ENCODE data around the gene MROH7.

The MROH7 gene

DNA sequence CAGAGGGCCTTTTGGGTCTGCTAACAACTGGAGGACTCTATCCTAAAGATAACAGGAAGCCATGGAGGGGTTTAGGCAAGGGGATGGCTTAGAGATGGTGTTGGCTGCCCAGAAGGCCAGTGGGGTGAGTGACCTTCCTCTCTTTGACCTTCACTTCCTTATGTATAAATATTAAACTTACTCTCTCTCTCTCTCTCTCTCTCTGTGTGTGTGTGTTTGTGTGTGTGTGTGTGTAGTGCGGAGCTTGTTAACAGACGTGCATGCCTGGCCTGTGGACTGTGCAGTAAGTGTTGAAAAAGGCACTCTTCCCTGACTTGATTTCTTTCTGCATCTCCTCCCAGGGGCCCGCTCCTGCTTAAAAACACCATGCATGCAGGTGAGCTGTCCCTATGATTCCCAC lies 10.0 kb downstream of the MROH7 start:
- DNase-seq (ENCODE audit: low read depth): no peak

DNA sequence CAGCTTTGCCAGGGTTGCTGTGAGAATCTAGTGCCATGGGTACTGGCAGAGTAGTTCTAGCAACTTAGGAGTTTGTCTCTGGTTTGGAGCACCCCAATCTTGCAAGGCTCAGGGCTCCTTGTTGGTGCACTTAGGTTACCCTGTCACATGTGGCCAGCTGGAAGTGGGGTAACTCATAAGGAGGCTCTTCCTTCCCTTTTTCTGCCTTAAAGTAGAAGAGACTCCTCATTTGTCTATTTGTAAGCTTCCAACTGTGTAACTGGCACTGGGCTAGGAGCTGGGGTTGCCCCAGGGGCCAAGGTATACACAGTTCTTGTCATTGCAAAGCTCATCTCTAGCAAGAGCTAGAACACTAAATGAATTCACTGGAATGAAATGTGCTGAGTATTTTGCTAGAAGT lies 10.6 kb downstream of the MROH7 start:
- DNase-seq (ENCODE audit: low read depth): no peak

DNA sequence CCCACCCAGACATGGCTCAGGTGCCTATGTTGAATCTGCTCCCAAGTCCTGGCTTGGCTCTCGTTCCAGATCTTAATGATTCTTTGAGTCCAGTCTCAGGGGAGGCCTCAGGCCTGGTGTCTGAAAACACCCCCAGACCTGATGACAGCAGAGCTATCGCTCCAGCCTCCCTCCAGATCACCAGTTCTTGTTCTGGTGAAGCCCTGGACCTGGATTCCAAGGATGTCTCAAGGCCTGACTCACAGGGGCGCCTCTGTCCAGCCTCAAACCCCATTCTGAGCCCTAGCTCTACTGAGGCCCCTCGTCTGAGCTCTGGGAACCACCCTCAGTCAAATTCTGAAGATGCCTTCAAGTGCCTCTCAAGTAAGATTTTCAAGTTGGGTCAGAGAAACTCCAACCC lies 11.4 kb downstream of the MROH7 start:
- no peak for DNase-seq (ENCODE audit: low read depth)

DNA sequence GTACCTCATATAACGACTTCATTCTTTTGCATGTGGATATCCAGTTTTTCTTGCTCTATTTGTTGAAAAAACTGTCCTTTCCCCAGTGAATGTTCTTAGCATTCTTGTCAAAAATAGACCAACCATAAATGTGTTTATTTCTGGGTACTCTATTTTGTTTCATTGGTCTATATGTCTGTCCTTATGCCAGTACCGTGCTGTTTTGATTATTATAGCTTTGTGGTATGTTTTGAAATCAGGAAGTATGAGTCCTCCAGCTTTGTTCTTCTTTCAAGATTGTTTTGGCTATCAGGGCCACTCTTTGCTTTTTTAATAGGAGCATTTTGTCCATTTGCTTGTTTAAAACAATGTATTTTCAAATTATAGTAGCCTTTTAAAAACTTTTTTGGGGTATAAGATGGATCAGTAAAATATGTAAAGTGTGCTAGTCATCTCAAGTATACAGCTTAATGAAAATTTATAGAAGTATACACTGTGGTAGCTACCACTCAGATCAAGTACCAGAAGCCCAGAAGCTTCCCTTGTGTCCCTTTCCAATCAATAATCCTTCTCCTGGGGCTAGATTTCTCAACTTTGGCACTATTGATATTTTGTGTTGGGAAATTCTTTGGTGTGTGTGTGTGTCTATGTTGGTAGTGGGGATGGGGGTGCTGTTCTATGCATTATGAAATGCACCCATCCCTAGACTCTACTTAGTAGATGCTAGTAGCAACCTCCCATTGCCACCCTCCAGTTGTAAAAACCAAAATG lies 16.8 kb downstream of the MROH7 start:
- DNase-seq (ENCODE audit: low read depth): no peak

DNA sequence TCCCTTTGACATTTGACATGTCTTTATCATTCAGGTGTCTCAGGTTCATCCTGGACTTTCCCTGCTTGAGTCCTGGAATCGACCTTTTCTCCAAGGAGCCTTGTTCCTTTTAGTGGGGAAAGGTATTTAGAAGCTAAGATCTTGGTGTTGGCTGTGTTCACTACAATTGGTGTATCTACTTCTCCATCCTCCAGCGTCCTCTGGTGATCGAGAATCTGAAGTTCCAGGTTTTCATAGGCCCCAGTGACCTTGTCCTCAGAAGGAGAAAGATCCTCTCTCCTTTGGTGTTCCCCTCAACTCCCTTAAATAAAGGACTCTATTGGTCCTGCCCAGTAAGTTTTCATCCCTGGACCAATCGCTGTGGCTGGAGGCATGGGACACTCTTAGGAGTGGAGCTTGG lies 22.1 kb downstream of the MROH7 start:
- no peak for DNase-seq (ENCODE audit: low read depth)

DNA sequence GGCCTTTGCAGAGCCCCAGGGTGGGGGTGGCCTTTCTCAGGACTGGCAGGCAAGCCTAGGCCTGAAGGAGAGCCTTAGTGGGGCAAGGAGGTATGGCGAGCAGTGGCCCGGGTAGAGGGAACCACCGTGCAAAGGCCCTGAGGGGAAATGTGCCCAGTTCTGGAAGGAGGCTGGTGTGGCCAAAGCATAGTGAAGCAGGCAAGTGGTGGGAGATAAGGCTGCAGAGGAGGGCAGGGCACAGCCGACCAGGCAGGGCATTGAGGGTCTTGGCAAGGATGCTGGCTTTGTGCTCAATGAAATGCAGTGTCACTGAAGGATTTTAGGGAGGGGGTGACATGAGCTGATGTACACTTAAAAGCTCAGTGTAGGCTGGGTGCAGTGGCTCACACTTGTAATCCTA lies 22.8 kb downstream of the MROH7 start:
- no peak for DNase-seq (ENCODE audit: low read depth)

DNA sequence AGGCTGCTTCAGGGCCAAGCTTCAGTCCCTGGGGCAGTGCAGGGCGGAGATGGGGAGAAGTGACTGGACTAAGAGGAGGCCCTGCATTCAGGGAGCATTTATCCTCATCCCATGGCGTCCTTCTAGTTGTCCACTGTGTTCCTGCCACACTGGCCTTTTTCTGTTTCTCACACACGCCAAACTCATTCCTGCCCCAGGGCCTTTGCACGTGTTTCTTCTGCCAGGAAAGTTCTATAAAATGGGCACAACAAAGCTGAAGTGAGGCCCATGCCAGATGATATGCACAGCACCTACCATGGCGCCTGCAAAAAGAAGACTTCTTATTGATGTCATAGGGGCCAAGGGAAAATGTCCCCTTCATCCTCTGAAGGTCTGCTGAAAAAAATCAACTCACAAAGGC lies 24.3 kb downstream of the MROH7 start:
- DNase-seq (ENCODE audit: low read depth): no peak

DNA sequence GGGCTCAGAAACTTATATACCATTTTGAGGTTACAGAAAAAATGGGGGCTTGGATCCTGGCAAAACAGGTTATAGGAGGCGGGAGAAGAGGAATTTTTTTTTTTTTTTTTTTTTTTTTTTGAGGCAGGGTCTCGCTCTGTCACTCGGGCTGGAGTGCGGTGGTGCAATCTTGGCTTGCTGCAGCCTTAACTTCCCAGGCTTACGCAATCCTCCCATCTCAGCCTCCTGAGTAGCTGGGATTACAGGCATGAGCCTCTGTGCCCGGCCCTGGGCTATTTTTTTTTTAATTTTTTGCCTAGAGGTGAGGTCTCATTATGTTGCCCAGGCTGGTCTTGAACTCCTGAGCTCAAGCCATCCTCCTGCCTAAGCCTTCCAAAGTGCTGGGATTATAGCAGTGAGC lies 24.7 kb downstream of the MROH7 start:
- DNase-seq (ENCODE audit: low read depth): no peak

DNA sequence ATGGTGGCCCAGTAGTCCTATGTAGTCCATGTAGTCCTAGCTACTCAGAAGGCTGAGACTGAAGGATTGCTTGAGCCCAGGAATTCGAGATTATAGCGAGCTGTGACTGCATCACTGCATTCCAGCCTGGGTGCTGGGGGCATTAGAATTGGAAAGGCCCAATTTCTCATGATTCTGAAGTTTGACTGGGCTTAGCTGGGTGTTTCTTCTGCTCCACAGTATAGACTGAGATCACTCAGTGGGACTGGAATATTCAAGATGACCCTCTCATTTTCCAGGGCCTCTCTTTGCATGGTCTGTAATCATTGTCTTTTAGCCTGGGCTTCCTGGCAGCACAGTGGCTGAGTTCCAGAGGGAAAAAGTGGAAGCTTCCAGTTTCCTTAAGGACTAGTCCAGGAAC lies 26.2 kb downstream of the MROH7 start:
- no peak for DNase-seq (ENCODE audit: low read depth)

DNA sequence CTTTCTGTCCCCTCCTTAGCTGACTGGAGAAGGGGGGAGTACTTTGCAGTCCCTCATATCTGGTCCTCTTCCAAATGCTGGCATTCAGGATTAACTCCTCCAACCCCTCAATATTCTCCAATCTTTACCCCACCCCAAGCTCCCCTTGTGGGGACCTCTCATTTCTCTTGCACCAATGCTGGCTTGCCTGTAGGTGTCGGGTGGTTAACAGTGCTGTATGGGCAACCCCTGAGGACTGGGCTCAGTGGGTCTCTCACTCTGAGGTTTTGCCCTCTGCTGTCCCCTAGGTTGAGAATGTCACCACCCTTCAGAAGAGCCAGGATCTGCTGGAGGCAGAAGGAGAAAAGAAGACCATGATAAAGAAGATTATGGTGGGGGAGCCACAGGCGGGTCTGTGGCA lies 27.0 kb downstream of the MROH7 start:
- no peak for DNase-seq (ENCODE audit: low read depth)

DNA sequence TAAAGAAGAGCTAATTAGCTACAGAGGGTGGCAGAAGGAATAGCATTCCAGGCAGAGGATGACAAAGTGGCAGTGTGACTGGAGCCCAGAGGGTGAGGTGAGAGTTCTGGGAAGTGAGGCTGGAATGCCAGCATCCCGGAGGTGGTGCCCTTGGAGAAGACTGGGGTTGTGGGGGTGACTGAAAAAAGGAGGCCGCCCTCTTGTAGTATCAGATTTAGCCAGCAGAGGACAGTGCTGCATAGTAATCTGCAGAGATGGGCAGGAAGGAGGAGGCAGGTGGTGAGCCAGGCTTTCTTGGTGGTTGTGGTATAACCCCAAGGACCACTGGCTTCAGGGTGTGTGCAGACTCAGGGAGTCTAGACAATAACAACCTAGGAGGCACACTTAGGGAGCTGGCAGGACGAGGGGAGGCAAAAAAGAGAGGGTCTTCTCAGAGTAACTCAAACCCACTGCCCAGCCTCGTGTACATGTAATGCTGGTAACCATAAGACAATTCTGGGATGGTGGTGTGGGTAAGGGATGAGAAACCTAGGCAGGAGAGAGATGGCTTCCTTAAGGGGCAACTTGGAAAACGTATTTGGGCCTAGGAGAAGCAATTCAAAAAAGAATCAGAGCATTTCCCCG lies 30.5 kb downstream of the MROH7 start:
- peak; percentile 49 for DNase-seq (ENCODE audit: low read depth)

DNA sequence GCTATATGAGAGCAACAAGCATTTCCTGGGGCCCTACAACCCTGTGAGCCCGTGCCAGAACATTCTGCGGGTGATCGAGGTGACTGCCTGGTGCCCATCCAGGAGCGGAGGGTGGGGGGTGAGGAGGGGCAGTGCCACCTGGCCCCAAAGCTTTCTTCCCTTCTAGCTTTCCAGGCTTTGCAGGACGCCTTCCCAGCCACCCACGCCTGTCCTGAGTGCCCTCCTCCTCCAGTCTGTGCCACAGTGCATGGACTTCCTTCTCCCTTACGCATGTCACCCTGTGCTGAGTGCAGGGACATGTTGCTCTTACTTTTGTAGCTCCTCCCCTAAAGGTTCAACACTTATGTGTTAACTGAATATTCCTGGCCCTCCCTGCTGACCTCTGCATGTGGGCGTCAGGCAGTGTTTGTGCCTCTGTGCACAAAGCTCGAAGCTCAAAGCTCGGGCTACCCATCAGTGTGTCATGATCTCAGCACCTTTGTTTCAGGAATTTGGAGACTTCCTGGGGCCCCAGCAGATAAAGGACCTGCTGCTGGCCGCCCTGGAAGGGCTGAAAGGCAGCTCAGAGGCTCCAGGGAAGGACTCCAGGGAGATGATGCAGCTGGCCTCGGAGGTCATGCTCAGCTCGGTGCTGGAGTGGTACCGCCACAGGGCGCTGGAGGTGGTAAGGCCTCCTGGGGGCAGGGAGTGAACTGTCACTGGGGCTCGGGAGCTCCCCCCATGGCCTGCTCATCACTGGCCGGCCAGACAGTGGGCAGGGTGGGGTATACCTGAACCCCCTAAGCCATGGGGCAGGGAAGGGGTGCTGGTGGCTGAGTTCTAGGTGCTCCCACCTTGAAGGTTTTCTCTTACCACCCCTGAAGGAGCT lies 37.4 kb downstream of the MROH7 start:
- no peak for DNase-seq (ENCODE audit: low read depth)

DNA sequence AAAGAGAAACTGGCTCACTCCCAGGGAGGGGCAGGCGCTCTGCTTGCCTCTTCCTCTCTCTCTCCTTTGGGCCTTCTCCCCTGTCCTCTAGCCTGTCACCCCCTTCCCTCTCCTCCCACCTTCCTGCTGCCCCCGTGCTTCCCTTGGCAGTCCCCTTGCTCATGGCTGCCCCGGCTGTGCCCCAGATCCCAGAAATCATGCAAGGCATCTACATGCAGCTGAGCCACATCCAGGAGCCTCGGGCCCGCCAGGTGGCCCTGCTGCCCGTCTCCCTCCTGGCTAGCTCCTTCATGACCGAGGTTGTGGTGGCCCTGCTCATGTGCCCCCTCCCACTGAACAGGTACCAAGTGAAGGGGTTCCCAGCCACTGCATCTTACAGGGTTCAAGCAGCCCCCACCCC lies 38.1 kb downstream of the MROH7 start:
- no peak for DNase-seq (ENCODE audit: low read depth)

DNA sequence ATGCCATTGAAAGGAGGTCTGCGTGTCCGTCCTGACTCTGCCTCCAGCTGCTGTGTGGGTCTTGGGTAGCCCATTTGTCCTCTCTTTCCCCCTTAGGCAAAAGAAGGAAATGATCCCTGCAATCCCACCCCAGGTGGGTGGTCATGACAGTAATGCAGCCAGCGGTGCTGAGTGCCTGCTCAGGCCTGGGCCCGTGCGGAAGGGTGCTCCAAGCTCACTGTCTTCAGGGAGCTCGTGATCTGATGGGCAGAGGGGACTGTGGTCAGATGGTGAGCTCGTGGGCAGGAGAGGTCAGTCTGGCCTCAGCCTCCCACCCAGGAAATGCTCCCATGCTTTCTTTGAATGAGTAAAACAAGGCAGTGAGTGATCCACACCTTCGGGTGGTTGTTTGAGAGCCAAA lies 38.8 kb downstream of the MROH7 start:
- DNase-seq (ENCODE audit: low read depth): no peak

DNA sequence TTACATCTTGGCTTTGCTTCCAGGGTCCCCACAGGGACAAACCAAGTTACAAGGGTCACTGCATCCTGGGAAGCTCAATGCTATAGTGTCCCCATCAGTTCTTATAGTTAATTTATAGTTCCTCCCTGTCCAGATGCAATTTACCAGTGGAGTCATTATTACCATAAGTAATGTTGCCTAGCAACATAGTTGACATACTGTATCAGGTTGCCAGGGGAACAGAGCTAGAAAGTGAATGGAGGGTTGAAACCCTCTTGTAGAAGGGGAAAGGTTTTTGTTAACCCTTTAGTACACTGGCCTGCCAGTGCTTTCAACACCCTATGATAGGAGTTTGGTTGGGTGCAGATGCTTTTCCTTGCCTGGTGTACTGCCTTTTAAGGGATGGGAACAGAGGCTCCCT lies 39.8 kb downstream of the MROH7 start:
- DNase-seq (ENCODE audit: low read depth): no peak

DNA sequence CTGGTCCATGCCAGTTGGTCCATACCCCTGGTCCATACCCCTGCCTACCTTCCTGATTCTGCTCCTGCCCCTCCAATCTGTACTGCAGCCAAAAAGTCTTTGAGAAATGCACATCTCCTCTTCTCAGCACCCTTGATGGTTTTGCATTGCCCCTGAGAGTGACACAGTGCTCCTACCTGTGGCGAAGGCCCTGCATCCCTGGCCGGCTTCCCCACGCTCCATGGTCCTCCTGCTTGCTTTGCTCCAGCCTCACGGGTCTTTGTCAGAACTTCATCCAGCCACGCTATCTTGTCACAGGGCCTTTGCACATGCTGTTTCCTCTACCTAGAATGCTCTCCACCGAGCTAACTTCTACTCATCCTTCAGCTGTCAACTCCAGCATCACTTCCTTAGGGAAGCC lies 41.9 kb downstream of the MROH7 start:
- no peak for DNase-seq (ENCODE audit: low read depth)

DNA sequence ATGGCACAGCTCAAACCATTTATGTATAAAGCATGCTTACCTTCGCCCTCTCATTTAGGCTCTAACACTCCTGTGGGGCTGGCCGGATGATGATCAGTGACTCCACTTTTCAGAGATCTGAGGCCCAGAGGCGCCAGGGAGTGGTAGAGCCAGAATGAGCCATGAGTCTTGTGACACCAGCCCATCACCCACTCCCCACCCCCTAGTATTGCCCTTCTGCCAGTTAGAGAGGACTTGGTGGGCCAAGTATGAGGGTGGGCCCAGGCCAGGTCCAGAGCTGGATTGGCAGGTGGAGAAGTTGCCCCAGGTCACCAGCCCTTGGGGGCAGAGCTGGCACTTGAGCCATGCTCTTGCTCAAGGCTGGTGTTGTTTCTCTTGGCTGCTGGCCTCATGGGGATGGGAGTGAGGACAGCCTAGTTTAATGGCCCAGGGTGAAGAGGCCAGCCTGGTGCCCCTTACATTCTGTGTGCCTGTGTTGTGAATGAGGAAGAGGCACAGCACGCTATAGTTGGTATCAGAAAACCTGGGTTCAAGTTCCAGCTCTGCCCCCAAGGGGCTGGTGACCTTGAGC lies 43.8 kb downstream of the MROH7 start:
- no peak for DNase-seq (ENCODE audit: low read depth)

DNA sequence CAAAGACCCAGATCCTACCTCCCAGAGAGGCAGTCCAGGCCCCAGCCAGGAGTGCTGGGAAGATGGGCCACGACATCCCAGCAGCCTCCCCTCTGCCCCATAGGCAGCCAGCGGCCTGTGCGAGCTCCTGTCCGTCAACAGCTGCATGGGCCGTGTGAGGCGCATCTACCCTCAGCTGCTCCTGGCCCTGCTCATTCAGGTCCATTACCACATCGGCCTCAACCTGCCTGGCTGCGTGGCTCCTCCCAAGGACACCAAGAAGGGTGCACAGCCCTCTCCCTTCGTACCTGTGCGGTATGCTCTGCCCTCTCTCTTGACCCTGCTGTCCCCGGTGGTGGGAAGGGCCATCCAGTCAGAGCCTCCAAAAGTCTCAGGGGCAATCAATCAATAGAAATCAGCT lies 44.6 kb downstream of the MROH7 start:
- DNase-seq (ENCODE audit: low read depth): no peak

DNA sequence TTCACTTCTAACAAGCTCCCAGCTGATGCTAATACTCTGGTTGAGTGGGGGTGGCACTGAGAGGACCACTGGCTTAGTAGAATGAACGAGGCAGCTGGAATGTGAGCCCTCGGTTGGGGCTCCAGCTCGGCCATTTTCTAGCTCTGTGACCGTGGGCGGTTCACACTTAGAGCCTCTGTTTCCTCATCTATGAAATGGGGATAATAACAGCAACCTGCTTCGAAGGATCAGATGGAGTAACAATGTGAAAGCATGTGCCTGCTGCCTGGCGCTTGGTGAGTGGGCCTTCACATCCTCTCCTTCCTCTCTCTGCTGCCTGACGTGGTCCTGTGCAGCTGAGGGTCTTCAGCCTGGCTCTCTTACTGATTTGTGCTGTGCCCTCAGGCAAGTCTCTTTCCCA lies 53.2 kb downstream of the MROH7 start:
- no peak for DNase-seq (ENCODE audit: low read depth)

DNA sequence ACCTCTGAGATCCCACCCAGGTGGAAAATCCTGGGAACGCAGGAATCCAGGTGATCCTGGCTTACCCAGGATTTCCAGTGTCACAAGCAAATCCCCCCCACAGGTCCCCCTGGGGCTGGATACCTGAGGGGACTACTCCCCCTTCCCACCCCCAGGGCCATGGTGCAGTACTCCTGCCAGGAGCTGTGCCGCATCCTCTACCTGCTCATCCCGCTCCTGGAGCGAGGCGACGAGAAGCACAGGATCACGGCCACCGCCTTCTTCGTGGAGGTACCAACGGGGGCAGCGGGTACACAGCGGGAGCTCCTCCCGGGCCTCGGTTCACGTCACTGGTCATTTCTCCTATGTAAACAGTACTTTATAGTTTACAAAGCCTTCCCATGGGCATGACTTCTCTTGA lies 53.6 kb downstream of the MROH7 start:
- no peak for DNase-seq (ENCODE audit: low read depth)

DNA sequence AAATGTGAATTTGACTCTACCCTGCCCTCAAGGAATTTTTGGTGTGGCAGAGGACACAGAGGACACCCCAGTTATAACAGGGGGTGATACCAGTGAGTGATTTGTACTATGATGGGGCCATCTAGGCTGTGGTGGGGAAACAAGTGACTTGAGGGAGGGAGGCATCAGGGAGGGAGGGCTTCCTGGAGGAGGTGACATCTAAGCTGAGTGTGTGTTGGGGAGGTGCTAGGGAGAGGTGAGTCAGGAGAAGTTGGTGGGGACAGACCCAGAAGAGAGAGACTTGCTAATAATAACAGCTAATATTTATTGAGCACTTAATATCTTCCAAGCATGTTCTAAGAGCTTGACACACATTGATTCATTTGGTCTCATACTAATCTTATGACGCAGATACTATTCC lies 54.2 kb downstream of the MROH7 start:
- no peak for DNase-seq (ENCODE audit: low read depth)

DNA sequence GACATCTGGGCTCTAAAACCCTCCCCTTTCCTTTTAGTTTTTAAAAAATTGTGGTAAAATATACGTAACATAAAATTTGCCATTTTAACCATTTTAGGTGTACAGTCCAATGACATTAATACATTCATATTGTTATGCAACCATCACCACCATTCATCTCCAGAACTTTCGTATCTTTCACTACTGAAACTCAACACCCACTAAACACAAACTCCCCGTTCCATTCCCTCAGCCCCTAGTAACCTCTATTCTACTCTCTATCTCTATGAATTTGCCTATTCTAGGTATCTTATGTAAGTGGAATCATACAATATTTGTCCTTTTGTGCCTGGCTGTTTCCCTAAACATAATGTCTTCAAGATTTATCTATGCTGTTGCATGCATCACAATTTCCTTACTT lies 54.7 kb downstream of the MROH7 start:
- DNase-seq (ENCODE audit: low read depth): no peak

DNA sequence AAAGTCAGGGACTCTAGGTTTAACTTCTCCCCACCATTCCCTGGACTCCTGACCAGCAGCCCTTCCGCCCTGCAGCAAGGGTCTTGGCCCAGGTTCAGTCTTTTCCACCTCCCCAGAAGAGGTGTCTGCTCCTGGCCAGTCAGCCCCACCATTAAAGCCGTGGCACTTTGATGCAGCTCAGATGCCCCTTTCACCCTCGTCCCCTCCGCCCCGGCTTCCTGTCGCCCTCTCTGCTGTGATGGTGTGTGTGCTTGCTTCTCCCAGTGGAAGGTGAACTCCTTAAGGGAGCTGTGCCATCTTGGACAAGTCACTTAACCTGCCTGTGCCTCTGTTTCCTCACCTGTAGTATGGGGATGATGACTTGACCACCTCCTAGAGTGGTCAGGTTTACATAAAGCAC lies 56.3 kb downstream of the MROH7 start:
- DNase-seq (ENCODE audit: low read depth): no peak

All from CMK (cell line).